PC-9 (cell line): ENCODE results near the gene TMEM238. TPM values are rescaled to one million over a fixed set of nuclear protein-coding genes. Genes with fewer than 3 reads are reported as not detected.

Experiments used
- BruUV-seq: library from RNA; stranded (reverse); fragments of 400-500 nt; replicated peaks from 2 replicates; lab custom pipeline; 2021; lab: Mats Ljungman, UMichigan
- CTCF ChIA-PET: fragments of 300-600 bp; sonication (Branson Sonifier 250); formaldehyde crosslinking; loops from one replicate; lab custom pipeline; 2022; ENCODE audit warnings: antibody characterized with exemption; lab: Charles Lee
- POLR2A ChIA-PET: fragments of 300-600 bp; sonication (Branson Sonifier 250); formaldehyde crosslinking; loops from one replicate; lab custom pipeline; 2022; ENCODE audit warnings: antibody characterized with exemption; ENCODE audit not compliant: unreplicated experiment; lab: Charles Lee
- DNase-seq, 2 experiments: peaks; one replicate each; pipeline versions ENCODE4 v3.0.0 to v3.0.0-alpha.2; 2015 to 2022; ENCODE audit warnings: mixed read lengths in 1 of 2
- H2AFZ ChIP-seq: fragments of 200-600 bp; sonication (generic); 2 replicates; pipeline ENCODE4 v1.8.1; 2017; ENCODE audit warnings: antibody characterized with exemption
- H3F3A ChIP-seq: fragments of 200-600 bp; sonication (generic); 2 replicates; pipeline ENCODE4 v1.8.1; 2017; ENCODE audit warnings: antibody characterized with exemption, mild to moderate bottlenecking, low read depth; ENCODE audit not compliant: insufficient read depth
- H3K27ac ChIP-seq: fragments of 200-600 bp; sonication (generic); 2 replicates; pipeline ENCODE4 v1.6.1; 2016; ENCODE audit warnings: mixed run types
- H3K27me3 ChIP-seq: fragments of 200-600 bp; sonication (generic); 2 replicates; pipeline ENCODE4 v1.6.1; 2016; ENCODE audit warnings: low read depth, mixed run types; ENCODE audit not compliant: insufficient read depth
- H3K36me3 ChIP-seq: fragments of 200-600 bp; sonication (generic); 2 replicates; pipeline ENCODE4 v1.6.1; 2016; ENCODE audit warnings: low read depth, mixed run types
- H3K4me1 ChIP-seq: fragments of 200-600 bp; sonication (generic); replicated peaks from 2 replicates; pipeline ENCODE4 v1.6.1; 2016; ENCODE audit warnings: mixed run types; ENCODE audit not compliant: insufficient read depth
- H3K4me2 ChIP-seq: fragments of 200-600 bp; sonication (generic); 2 replicates; pipeline ENCODE4 v1.6.1; 2017; ENCODE audit warnings: mixed run types
- H3K4me3 ChIP-seq: fragments of 200-600 bp; sonication (generic); 2 replicates; pipeline ENCODE4 v1.6.1; 2016; ENCODE audit warnings: mixed run types
- H3K79me2 ChIP-seq: fragments of 200-600 bp; sonication (generic); 2 replicates; pipeline ENCODE4 v1.6.1; 2017; ENCODE audit warnings: low read depth, mixed run types
- H3K9me2 ChIP-seq: fragments of 200-600 bp; sonication (generic); 2 replicates; pipeline ENCODE4 v1.8.1; 2017; ENCODE audit warnings: mild to moderate bottlenecking; ENCODE audit not compliant: insufficient read depth
- H3K9me3 ChIP-seq: fragments of 200-600 bp; sonication (generic); 2 replicates; pipeline ENCODE4 v1.8.1; 2016; ENCODE audit warnings: low read depth; ENCODE audit not compliant: insufficient read depth
- H4K20me1 ChIP-seq: fragments of 200-600 bp; sonication (generic); 2 replicates; pipeline ENCODE4 v1.8.1; 2017; ENCODE audit not compliant: insufficient read depth
- EZH2 ChIP-seq: fragments of 200-600 bp; sonication (generic); IDR thresholded peaks from 2 replicates; pipeline ENCODE4 v1.8.0; 2017; ENCODE audit warnings: antibody characterized with exemption, low read depth
- intact Hi-C: fragments of 100-400 bp; cut with micrococcal nuclease; formaldehyde crosslinking; loops from one replicate; pipeline ENCODE4 v1.10.0; 2022; ENCODE audit not compliant: unreplicated experiment
- total RNA-seq: library from RNA; stranded (reverse); gene quantifications from 2 replicates; pipeline ENCODE4 v1.2.3, GENCODE V29; 2021
- TF ChIP-seq, protein P1 (sequence below): fragments of 200-600 bp; sonication (generic); conservative IDR thresholded peaks from 2 replicates; pipeline ENCODE4 v1.6.1; 2017; ENCODE audit warnings: mixed run types, antibody characterized with exemption, mild to moderate bottlenecking, moderate library complexity

The TMEM238 gene
- total RNA-seq, 1 experiment from 2014 or later = 40.4 TPM

DNA sequence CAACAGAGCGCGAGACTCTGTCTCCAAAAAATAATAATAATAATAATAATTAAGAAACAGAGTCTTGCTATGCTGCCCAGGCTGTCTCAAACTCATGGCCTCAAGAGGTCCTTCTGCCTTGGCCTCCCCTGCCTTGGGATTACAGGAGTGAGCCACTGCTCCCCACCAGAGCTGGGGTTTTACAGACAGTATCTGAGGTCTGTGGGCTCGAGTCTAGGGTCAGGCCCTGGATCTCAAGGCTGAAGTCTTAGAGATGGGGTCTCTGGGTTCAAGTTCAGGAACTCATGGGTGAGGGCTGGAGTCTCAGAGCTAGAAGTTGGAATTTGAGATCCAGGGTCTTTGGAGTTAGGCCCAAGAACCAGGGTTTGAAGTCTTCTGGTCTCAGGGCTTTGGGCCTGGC is 17.3 kb downstream of the TMEM238 start:
- no peak for DNase-seq
- Histone ChIP-seq H3K27me3 (peaks cover 5% of the 10 kb centered on the region; the same call in 1 of the 2 replicates), H3K4me1 (peaks cover 12% of the 10 kb centered on the region), H3K79me2 (no peaks in the 10 kb centered on the region), H2AFZ (no peak overlapping the region), H3F3A (peaks cover 35% of the 10 kb centered on the region; the same call in 1 of the 2 replicates), H3K9me3 (no peaks in the 10 kb centered on the region), H4K20me1 (no peaks in the 10 kb centered on the region), H3K36me3 (no peaks in the 10 kb centered on the region), H3K4me2 (no peak overlapping the region), H3K9me2 (no peaks in the 10 kb centered on the region), H3K4me3 (no peak overlapping the region), H3K27ac (no peak overlapping the region)
- intact Hi-C loops = no loop called here
- no TSS peak for BruUV-seq
- TF ChIP-seq, protein P1, sequence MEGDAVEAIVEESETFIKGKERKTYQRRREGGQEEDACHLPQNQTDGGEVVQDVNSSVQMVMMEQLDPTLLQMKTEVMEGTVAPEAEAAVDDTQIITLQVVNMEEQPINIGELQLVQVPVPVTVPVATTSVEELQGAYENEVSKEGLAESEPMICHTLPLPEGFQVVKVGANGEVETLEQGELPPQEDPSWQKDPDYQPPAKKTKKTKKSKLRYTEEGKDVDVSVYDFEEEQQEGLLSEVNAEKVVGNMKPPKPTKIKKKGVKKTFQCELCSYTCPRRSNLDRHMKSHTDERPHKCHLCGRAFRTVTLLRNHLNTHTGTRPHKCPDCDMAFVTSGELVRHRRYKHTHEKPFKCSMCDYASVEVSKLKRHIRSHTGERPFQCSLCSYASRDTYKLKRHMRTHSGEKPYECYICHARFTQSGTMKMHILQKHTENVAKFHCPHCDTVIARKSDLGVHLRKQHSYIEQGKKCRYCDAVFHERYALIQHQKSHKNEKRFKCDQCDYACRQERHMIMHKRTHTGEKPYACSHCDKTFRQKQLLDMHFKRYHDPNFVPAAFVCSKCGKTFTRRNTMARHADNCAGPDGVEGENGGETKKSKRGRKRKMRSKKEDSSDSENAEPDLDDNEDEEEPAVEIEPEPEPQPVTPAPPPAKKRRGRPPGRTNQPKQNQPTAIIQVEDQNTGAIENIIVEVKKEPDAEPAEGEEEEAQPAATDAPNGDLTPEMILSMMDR = no peak
- ChIA-PET POLR2A (no interaction called here), CTCF (no interaction called here)

DNA sequence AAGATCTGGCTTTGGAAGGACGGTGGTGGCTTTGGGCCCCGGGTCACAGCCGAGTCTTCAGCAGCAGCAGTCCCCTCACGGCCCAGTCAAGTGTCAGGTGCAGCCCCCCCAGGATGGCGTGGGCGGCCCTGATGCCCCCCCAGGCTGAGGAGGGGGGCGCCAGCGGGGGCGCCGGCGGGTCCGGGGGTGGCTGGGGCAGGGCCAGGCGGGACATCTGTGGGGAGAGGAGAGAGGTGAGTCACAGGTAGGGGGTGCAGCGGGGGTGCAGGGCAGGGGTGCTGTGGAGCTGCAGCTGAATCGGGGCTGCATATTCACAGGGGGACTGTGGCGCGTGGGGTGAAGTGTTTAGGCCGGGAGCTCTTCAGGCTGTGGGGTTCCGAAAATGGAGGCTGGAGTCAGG is 18.1 kb downstream of the TMEM238 start:
- H3K27me3 ChIP-seq = peaks cover 5% of the 10 kb centered on the region; the same call in 1 of the 2 replicates
- no peaks in the 10 kb centered on the region for H3K9me3 ChIP-seq
- ChIA-PET POLR2A (no interaction called here), CTCF (no interaction called here)
- no peak for DNase-seq
- no peaks in the 10 kb centered on the region for H3K79me2 ChIP-seq
- H3K36me3 ChIP-seq = no peaks in the 10 kb centered on the region
- TF ChIP-seq, protein P1 = no peak
- TF ChIP-seq EZH2 = no peak
- H3K4me3 ChIP-seq = no peak overlapping the region
- no peaks in the 10 kb centered on the region for H4K20me1 ChIP-seq
- H2AFZ ChIP-seq = no peak overlapping the region
- H3F3A ChIP-seq = peaks cover 28% of the 10 kb centered on the region; the same call in 1 of the 2 replicates
- no peak overlapping the region for H3K4me2 ChIP-seq
- no peak overlapping the region for H3K27ac ChIP-seq
- no TSS peak for BruUV-seq
- intact Hi-C loops = no loop called here
- H3K9me2 ChIP-seq = no peaks in the 10 kb centered on the region
- H3K4me1 ChIP-seq = peaks cover 12% of the 10 kb centered on the region; the same call in 1 of the 2 replicates

DNA sequence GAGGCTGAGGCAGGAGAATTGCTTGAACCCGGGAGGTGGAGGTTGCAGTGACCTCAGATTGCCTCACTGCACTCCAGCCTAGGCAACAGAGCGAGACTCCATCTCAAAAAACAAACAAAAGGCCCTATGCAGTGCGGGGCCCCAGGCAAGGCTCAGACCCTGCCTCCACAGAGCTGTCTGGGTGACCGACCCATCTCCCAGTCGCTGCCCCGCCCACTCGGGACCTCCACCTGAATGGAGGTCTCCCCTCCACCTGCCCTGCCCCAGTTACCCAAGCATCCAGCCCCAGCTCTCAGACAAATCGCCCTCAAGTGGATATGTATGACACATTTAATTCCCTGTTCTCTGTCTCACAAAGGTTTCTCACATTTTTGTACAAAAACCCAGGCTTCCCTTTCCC is 18.8 kb downstream of the TMEM238 start:
- H3F3A ChIP-seq = peaks cover 23% of the 10 kb centered on the region; the same call in 1 of the 2 replicates
- no peaks in the 10 kb centered on the region for H3K36me3 ChIP-seq
- H3K4me2 ChIP-seq = no peak overlapping the region
- H3K9me3 ChIP-seq = no peaks in the 10 kb centered on the region
- H2AFZ ChIP-seq = no peak overlapping the region
- peaks cover 6% of the 10 kb centered on the region; the same call in 1 of the 2 replicates for H3K4me1 ChIP-seq
- intact Hi-C loops = no loop called here
- no peaks in the 10 kb centered on the region; the same call in 1 of the 2 replicates for H3K27me3 ChIP-seq
- no peak overlapping the region for H3K27ac ChIP-seq
- POLR2A ChIA-PET = no interaction called here
- no peak overlapping the region for H3K4me3 ChIP-seq
- no peaks in the 10 kb centered on the region for H3K9me2 ChIP-seq
- H3K79me2 ChIP-seq = no peaks in the 10 kb centered on the region
- no TSS peak for BruUV-seq
- H4K20me1 ChIP-seq = no peaks in the 10 kb centered on the region
- DNase-seq = no peak
- TF ChIP-seq EZH2 = no peak
- TF ChIP-seq, protein P1 = no peak
- CTCF ChIA-PET = no interaction called here
